Thoracic aorta (tissue), 2 donors: ENCODE measurements around the gene KLK13. TPM values are rescaled to one million over a fixed set of nuclear protein-coding genes. Genes with fewer than 3 reads are reported as not detected.

ENCODE experiments used
- ATAC-seq: fragments of 150-250 bp; one replicate; pipeline ENCODE4 v1.8.0; 2017; ENCODE audit warnings: low read depth; ENCODE audit not compliant: insufficient number of reproducible peaks, low FRiP score
- DNase-seq: peaks from one replicate; pipeline ENCODE4 v3.0.0-alpha.2; 2020; ENCODE audit warnings: low spot score
- H3K27ac ChIP-seq, 2 donors: fragments of 200-600 bp; sonication (generic); 1 replicate in 1 of 2; 2 replicates in 1 of 2; pipeline ENCODE4 v1.5.1; 2016; ENCODE audit warnings: mild to moderate bottlenecking in 2 of 2, moderate library complexity in 2 of 2
- H3K27me3 ChIP-seq: fragments of 200-600 bp; sonication (generic); replicated peaks from 2 replicates; pipeline ENCODE4 v1.6.0; 2016; ENCODE audit warnings: mild to moderate bottlenecking; ENCODE audit not compliant: insufficient read depth
- H3K36me3 ChIP-seq: fragments of 200-600 bp; sonication (generic); one replicate; pipeline ENCODE4 v1.5.1; 2016
- H3K4me1 ChIP-seq, 2 donors: fragments of 200-600 bp; sonication (generic); 1 replicate in 1 of 2; 2 replicates in 1 of 2; pipeline versions ENCODE4 v1.5.1 to v1.6.0; 2016; ENCODE audit warnings: low read depth in 2 of 2, mild to moderate bottlenecking in 1 of 2; ENCODE audit not compliant: control insufficient read depth in 1 of 2
- H3K4me3 ChIP-seq: fragments of 200-600 bp; sonication (generic); 2 replicates; pipeline ENCODE4 v1.5.1; 2016; ENCODE audit warnings: mild to moderate bottlenecking
- H3K9me3 ChIP-seq: fragments of 200-600 bp; sonication (generic); 2 replicates; pipeline ENCODE4 v1.5.1; 2016
- CTCF ChIP-seq: fragments of 200-600 bp; sonication (generic); IDR thresholded peaks from one replicate; pipeline ENCODE4 v1.5.1; 2019; ENCODE audit warnings: antibody characterized with exemption
- total RNA-seq, 2 donors: library from RNA; depleted of rRNA; stranded (reverse); fragments of >200 nt; gene quantifications; one replicate each; pipeline versions ENCODE4 v1.1.0 to v1.2.3, GENCODE V29; 2016

The KLK13 gene
- total RNA-seq, 2 donors from 2014 or later = not detected

GRCh38 chr19:51108066-51108804 is 43.3 kb upstream of the KLK13 start, which contains the start of gene CTU1:
Gene CTU1, minus strand, starts transcription at chr19:51108409. Its CDS starts 3,840 bp downstream, at chr19:51104569.
- TF ChIP-seq CTCF = no peak
- Histone ChIP-seq H3K36me3 (peaks cover 3% of the 10 kb centered on the region), H3K4me1 (peaks cover 11 to 19% of the 10 kb centered on the region in 2 donors), H3K27ac (peak within 1 kb of the TSS; percentile 34 to 61), H3K27me3 (no peaks in the 10 kb centered on the region), H3K9me3 (no peaks in the 10 kb centered on the region), H3K4me3 (peak within 1 kb of the TSS; percentile 87)
- DNase-seq (peak; percentile 97), ATAC-seq (peak; percentile 99)

- no peaks in the 10 kb centered on the region for H3K9me3 ChIP-seq
- DNase-seq (no peak), ATAC-seq (no peak)
- no peaks in the 10 kb centered on the region for H3K27me3 ChIP-seq
- peaks cover 3% of the 10 kb centered on the region for H3K36me3 ChIP-seq
- TF ChIP-seq CTCF = no peak
- H3K27ac ChIP-seq = peak overlapping the region in 1 of 2 donors; percentile 22
- H3K4me1 ChIP-seq = peaks cover 11 to 19% of the 10 kb centered on the region in 2 donors
- H3K4me3 ChIP-seq = peak overlapping the region; percentile 87
Measured at GRCh38 chr19:51107406-51108065, 42.6 kb upstream of the KLK13 start.

GRCh38 chr19:51103926-51104341 is 39.0 kb upstream of the KLK13 start:
- H3K27me3 ChIP-seq = no peaks in the 10 kb centered on the region
- no peak for DNase-seq
- no peak for ATAC-seq
- H3K36me3 ChIP-seq = peaks cover 3% of the 10 kb centered on the region
- TF ChIP-seq CTCF = no peak
- H3K27ac ChIP-seq = no peak overlapping the region
- peaks cover 10 to 17% of the 10 kb centered on the region in 2 donors for H3K4me1 ChIP-seq
- H3K9me3 ChIP-seq = no peaks in the 10 kb centered on the region
- no peak overlapping the region for H3K4me3 ChIP-seq

GRCh38 chr19:51102991-51103390 is 38.1 kb upstream of the KLK13 start:
- no peak overlapping the region for H3K27ac ChIP-seq
- H3K27me3 ChIP-seq = no peaks in the 10 kb centered on the region
- ATAC-seq = no peak
- no peak for TF ChIP-seq CTCF
- peaks cover 9 to 13% of the 10 kb centered on the region in 2 donors for H3K4me1 ChIP-seq
- peaks cover 3% of the 10 kb centered on the region for H3K36me3 ChIP-seq
- DNase-seq = no peak
- H3K4me3 ChIP-seq = no peak overlapping the region
- no peaks in the 10 kb centered on the region for H3K9me3 ChIP-seq

GRCh38 chr19:51101171-51101865 is 36.4 kb upstream of the KLK13 start:
- H3K27ac ChIP-seq = no peak overlapping the region
- no peak for ATAC-seq
- no peak for DNase-seq
- H3K9me3 ChIP-seq = no peaks in the 10 kb centered on the region
- no peak for TF ChIP-seq CTCF
- H3K36me3 ChIP-seq = peaks cover 3% of the 10 kb centered on the region
- H3K4me3 ChIP-seq = no peak overlapping the region
- no peaks in the 10 kb centered on the region for H3K4me1 ChIP-seq
- no peaks in the 10 kb centered on the region for H3K27me3 ChIP-seq
